GM18508 (cell line): ENCODE measurements around the gene WNT8B.

ENCODE experiments used
- ATAC-seq: cut with Tn5 transposase; IDR thresholded peaks from one replicate; pipeline ENCODE4 v1.9.1; 2021; ENCODE audit warnings: moderate number of reproducible peaks; ENCODE audit not compliant: insufficient read depth, unreplicated experiment

WNT8B gene

DNA sequence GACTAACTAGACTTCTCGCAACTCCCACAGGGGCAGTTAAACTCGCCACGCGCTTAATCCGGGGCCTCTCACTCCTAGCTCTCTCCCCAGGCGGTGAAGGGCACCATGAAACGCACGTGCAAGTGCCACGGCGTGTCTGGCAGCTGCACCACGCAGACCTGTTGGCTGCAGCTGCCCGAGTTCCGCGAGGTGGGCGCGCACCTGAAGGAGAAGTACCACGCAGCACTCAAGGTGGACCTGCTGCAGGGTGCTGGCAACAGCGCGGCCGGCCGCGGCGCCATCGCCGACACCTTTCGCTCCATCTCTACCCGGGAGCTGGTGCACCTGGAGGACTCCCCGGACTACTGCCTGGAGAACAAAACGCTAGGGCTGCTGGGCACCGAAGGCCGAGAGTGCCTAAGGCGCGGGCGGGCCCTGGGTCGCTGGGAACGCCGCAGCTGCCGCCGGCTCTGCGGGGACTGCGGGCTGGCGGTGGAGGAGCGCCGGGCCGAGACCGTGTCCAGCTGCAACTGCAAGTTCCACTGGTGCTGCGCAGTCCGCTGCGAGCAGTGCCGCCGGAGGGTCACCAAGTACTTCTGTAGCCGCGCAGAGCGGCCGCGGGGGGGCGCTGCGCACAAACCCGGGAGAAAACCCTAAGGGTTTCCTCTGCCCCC, 19.5 kb downstream of the WNT8B start:
- no peak for ATAC-seq

- ATAC-seq, result no peak
Observed at GRCh38 chr10:100482834-100483185, 20.0 kb downstream of the WNT8B start.

DNA sequence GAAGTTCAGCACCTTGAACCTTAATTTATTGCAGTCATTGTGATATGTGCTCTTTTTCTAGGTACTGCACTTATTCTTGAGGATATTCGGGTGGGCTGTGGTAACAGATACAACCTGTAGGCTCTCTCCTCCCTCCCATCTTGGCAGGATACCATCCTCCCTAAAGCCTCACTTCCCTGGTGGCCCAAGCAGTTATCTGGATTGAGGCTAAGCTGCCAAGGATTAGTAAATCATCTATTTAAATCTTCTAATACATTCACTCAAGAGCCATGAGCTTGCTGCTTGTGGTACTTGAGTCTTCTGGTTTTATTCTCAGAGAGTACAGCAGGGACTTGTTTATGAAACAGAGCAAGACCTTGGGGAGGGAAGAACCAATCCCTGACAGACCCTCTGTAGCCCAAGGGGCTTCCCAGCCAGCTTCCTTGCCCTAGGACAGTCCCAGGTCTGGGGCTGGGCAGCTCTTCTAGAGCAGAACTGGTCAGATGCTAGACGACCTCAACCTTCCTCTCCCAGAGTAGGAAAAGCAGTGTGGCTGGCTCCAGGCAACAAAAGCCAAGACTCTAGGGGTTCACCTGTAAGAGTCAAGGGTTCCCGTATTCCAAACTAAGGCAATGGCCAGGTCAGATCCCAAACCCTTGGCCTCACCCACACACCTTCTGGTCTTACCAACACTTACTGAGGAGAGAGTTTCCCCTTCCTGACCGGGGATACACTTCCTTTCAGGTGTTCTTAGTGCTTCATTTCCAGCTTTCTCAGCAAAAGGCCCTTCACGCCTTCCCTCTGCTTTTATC, 21.3 kb downstream of the WNT8B start:
- no peak for ATAC-seq

DNA sequence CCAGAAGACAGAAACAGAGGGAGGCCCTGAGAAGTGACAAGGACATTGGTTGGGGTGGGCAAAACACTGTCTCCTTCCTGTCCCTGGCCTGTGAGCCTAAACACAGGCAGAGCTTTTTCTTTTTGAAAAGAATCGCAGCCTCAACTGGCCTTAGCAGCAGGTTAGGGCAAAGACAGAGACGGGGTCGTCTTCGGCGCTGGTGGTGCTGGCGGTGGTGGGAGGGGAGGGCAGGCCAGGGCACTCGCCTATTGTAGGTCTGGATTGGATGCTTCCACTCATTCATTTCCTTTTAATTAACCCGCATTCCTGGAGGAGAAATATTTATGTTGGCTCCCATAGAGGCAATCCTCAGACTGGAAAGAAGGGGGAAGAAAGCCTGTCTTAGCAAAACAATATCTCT, 22.6 kb downstream of the WNT8B start:
- ATAC-seq, result no peak

DNA sequence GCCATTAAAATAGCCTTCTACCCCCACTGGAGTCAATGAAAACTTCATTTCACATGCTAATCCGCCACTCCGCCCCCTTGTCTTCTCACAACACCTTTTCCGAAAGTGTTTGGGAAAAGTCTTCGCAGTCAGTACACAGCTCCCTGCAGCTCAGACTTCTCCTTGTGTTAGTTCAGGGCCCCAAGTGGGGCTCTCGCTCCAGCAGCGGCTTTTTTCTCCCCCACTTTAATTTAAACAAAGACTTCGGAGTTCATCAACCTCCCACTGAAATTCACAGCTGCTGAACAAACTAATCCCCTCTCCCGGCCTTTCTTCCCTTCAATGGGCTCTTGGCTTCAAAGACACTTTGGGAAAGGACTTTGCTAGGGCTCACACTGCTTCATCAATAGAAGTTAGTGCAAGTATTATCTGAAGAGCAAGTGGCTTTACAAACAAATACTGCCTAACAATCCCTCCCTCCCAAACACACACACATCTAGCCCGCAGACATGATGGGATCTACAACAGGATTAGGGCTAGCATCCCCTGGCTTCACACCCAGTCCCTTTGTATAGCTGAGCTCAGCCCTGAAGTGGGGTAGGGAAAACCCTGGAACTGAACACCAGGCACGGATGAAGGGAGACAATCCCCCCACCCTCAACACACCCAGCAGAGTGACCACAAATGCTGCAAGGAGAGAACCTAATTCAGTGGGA, 23.1 kb downstream of the WNT8B start:
- ATAC-seq, result no peak

DNA sequence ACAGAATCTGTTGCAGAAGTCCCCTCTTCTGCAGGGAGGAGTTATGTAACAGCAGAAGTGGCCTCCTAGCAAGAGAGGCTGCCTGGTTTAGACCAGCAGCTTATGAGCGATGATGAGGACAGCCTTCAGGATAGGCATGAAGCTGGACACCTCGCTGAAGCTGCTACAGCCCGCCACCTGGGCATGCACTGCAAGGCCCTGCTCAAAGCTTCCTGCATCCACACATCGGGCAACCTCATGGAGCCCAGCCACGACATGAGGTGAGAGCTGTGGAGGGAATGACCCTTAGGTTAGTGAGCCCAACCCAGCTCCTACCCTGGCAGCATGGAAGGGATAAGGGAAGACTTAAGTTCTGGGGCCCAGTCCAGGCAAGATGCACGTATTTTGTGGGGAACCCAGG, 24.7 kb downstream of the WNT8B start:
- ATAC-seq, result no peak

GRCh38 chr10:100489396-100489795, 26.6 kb downstream of the WNT8B start:
- ATAC-seq, result no peak

- ATAC-seq, result no peak
Observed at GRCh38 chr10:100490531-100490930, 27.7 kb downstream of the WNT8B start.

GRCh38 chr10:100496567-100496966, 33.8 kb downstream of the WNT8B start:
- ATAC-seq, result no peak

GRCh38 chr10:100498059-100498458, 35.2 kb downstream of the WNT8B start:
- ATAC-seq, result no peak

GRCh38 chr10:100501423-100501822, 38.6 kb downstream of the WNT8B start:
- no peak for ATAC-seq

DNA sequence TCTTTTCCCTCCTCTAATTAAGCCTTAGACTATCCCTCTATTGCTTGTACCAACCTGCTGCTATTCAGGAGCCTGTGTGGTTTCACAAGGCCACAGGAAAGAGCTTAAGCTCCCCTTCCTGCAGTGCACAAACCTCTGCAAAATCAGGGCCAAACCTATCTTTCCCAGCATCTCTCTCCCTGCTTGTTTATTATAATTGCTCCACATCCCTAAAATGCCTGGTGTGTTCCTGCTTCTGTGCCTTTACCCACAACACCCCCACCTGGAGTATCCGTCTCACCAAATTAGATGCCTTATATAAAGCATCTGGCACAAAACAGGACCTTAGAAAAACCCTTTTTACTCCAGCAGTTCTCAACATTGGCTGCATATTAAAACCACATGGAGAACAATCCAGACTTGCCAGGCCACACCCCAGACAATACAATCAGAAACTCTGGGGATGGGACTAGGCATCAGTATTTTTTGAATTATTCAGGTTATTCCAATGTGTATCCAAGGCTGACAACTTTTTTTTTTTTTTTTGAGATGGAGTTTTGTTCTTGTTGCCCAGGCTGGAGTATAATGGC, 40.2 kb downstream of the WNT8B start:
- ATAC-seq, result no peak

GRCh38 chr10:100504096-100504495, 41.3 kb downstream of the WNT8B start:
- ATAC-seq, result no peak

DNA sequence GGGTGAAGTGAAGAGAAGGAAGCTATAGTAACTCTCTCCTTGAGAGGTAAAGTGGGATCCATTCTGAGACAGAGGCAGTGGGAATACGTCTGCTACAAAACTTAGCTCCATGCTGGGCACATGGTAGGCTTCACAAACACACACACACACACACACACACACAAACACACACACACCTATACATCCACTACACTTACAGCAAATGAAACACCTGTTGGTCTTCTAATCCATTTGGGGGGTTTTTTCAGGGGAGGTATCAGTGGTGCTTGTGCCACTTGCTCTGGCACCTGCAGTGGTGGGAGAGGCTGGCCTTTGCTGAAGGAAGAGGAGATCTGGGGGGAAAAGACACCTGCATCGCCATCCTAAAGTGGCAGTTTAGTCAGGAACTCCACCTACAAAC, 42.4 kb downstream of the WNT8B start:
- no peak for ATAC-seq

GRCh38 chr10:100506596-100507356, 44.0 kb downstream of the WNT8B start:
- no peak for ATAC-seq

- no peak for ATAC-seq
Observed at GRCh38 chr10:100507357-100507732, 44.5 kb downstream of the WNT8B start.

DNA sequence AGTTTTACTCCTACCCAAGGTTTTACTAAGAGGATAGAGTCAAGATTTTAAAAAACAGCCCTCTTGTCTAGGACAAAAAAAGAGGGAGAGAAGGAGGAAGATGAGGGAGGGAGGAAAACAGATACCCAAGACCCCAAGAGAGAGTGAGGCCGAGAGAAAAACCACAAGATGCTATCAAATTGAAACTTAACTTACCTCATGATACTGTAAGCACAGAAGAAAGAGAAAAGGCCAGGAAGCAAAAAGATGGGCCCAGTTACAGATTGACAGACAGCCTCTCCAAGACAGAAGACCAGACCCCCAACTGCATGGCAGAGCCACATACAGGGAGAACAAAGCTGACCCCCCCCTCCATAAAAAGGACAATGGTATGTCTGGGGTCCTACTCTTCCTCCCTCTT, 45.5 kb downstream of the WNT8B start:
- ATAC-seq, result no peak

DNA sequence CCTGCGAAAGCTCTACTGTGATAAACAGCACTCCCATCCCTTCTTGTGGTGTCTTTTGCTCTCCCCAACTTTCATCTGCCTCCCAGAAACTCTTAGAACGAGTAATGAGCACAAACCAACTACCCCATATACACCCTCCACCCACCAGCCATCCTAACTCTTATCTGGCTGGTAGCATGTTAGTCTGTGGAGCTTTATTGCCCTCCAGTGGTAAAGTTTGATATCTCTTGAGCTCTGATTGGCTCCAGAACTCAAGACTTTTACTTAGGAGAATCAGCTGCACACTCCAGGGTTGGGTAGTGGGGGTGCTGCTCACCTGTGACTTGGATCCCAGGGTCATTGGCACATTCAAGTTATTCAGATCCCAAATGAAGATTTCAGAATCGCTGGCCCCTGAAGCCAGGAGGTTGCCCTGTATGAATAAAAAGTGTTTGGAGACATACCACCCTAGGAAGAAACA, 45.9 kb downstream of the WNT8B start:
- ATAC-seq, result no peak

DNA sequence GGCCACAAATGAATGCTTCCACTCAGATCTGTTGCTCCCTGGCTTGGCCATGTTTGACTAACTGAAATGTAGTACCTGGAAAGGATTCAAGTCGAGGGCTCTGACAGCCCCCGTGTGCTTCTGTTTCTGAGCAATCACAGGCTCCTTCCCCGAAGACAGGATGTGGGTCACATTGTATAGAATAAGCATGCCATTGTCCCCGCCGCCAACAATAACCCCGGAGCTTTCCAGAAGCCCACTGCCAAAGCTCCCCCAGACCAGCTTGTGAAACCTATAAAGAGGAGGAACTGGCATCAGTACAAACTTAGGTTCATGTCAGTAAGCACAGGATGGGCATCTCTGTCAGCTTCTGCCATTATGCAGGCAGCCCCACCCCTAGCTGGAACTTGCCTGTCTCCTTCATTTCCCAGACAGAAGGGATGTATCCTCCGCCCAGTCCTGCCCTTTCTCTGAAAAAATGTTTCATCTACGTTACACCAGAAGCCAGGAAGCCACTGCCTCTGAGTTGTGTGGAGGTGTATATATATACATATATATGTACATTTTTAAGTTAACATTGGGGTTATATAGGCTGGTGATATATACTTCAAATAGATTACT, 46.5 kb downstream of the WNT8B start:
- no peak for ATAC-seq
